ENCODE data around the gene EIF3A. TPM values are rescaled to one million over a fixed set of nuclear protein-coding genes. Genes with fewer than 3 reads are reported as not detected.
A peak's percentile ranks its signal among the peaks of the same experiment; 100 is the strongest.

Gene EIF3A
- total RNA-seq, 1 donor from 2014 or later = 146 TPM

GRCh38 chr10:119049361-119049760 is 31.3 kb downstream of the EIF3A start:
- H3K4me2 ChIP-seq (ENCODE audit: low read length) = no peak overlapping the region
- H3K27me3 Mint-ChIP-seq (ENCODE audit: low read depth, unreplicated experiment) = no peaks in the 10 kb centered on the region
- H4K20me1 ChIP-seq (ENCODE audit: insufficient read depth, low read length) = peaks cover 99% of the 10 kb centered on the region
- H3K27ac Mint-ChIP-seq (ENCODE audit: unreplicated experiment) = no peak overlapping the region
- no peaks in the 10 kb centered on the region for H3K9me3 ChIP-seq (ENCODE audit: insufficient read depth, low read depth, low read length)
- no peak for TF ChIP-seq EZH2 (IDR thresholded peaks at IDR 0.05; ENCODE audit: insufficient read depth, low read length)
- TF ChIP-seq CTCF (IDR thresholded peaks at IDR 0.05; ENCODE audit: insufficient read depth, low read depth, low read length) = no peak
- no peak overlapping the region for H3K4me3 ChIP-seq (ENCODE audit: insufficient read depth, low read depth, low read length)
- no peaks in the 10 kb centered on the region for H3K9me3 Mint-ChIP-seq (ENCODE audit: unreplicated experiment)
- H3K4me1 Mint-ChIP-seq (ENCODE audit: low read depth, unreplicated experiment) = peaks cover 3% of the 10 kb centered on the region
- no peaks in the 10 kb centered on the region for H3K27me3 ChIP-seq (ENCODE audit: insufficient read depth, low read length)
- peaks cover 80% of the 10 kb centered on the region for H3K36me3 ChIP-seq (ENCODE audit: insufficient read depth, low read length)
- H2AFZ ChIP-seq (ENCODE audit: low read depth, low read length) = no peak overlapping the region
- FAIRE-seq (no peak), DNase-seq (ENCODE audit: low read depth) (no peak)
- H3K27ac ChIP-seq (ENCODE audit: low read depth, low read length) = no peak overlapping the region
- H3K4me3 Mint-ChIP-seq (ENCODE audit: unreplicated experiment) = no peak overlapping the region
- H3K9ac ChIP-seq (ENCODE audit: low read length) = no peak overlapping the region
- peaks cover 33% of the 10 kb centered on the region for H3K36me3 Mint-ChIP-seq (ENCODE audit: low read depth, unreplicated experiment)
- peaks cover 97% of the 10 kb centered on the region for H3K79me2 ChIP-seq (ENCODE audit: insufficient read depth, low read length)
- H3K4me1 ChIP-seq (ENCODE audit: insufficient read depth, low read length) = no peaks in the 10 kb centered on the region

- H3K9ac ChIP-seq (ENCODE audit: low read length) = no peak overlapping the region
- H4K20me1 ChIP-seq (ENCODE audit: insufficient read depth, low read length) = peaks cover 96% of the 10 kb centered on the region
- Mint-ChIP-seq H3K36me3 (ENCODE audit: low read depth, unreplicated experiment) (peaks cover 32% of the 10 kb centered on the region), H3K27me3 (ENCODE audit: low read depth, unreplicated experiment) (no peaks in the 10 kb centered on the region), H3K9me3 (ENCODE audit: unreplicated experiment) (no peaks in the 10 kb centered on the region), H3K4me1 (ENCODE audit: low read depth, unreplicated experiment) (peaks cover 3% of the 10 kb centered on the region), H3K4me3 (ENCODE audit: unreplicated experiment) (no peak overlapping the region), H3K27ac (ENCODE audit: unreplicated experiment) (peak overlapping the region; percentile 92)
- H3K4me3 ChIP-seq (ENCODE audit: insufficient read depth, low read depth, low read length) = no peak overlapping the region
- H2AFZ ChIP-seq (ENCODE audit: low read depth, low read length) = no peak overlapping the region
- H3K9me3 ChIP-seq (ENCODE audit: insufficient read depth, low read depth, low read length) = no peaks in the 10 kb centered on the region
- no peak overlapping the region for H3K4me2 ChIP-seq (ENCODE audit: low read length)
- no peak for DNase-seq (ENCODE audit: low read depth)
- no peaks in the 10 kb centered on the region for H3K4me1 ChIP-seq (ENCODE audit: insufficient read depth, low read length)
- H3K27me3 ChIP-seq (ENCODE audit: insufficient read depth, low read length) = no peaks in the 10 kb centered on the region
- FAIRE-seq = no peak
- H3K36me3 ChIP-seq (ENCODE audit: insufficient read depth, low read length) = peaks cover 73% of the 10 kb centered on the region
- TF ChIP-seq EZH2 (IDR thresholded peaks at IDR 0.05; ENCODE audit: insufficient read depth, low read length) = no peak
- TF ChIP-seq CTCF (IDR thresholded peaks at IDR 0.05; ENCODE audit: insufficient read depth, low read depth, low read length) = no peak
- no peak overlapping the region for H3K27ac ChIP-seq (ENCODE audit: low read depth, low read length)
- H3K79me2 ChIP-seq (ENCODE audit: insufficient read depth, low read length) = peaks cover 95% of the 10 kb centered on the region
These were observed 35.1 kb downstream of the EIF3A start for GRCh38 chr10:119045561-119045960.

GRCh38 chr10:119042169-119042568 is 38.4 kb downstream of the EIF3A start:
- Histone ChIP-seq H3K9ac (ENCODE audit: low read length) (no peak overlapping the region), H3K36me3 (ENCODE audit: insufficient read depth, low read length) (peaks cover 68% of the 10 kb centered on the region), H3K4me3 (ENCODE audit: insufficient read depth, low read depth, low read length) (no peak overlapping the region), H3K27ac (ENCODE audit: low read depth, low read length) (no peak overlapping the region), H3K27me3 (ENCODE audit: insufficient read depth, low read length) (no peaks in the 10 kb centered on the region), H3K4me1 (ENCODE audit: insufficient read depth, low read length) (no peaks in the 10 kb centered on the region), H3K9me3 (ENCODE audit: insufficient read depth, low read depth, low read length) (no peaks in the 10 kb centered on the region), H3K4me2 (ENCODE audit: low read length) (no peak overlapping the region), H4K20me1 (ENCODE audit: insufficient read depth, low read length) (peaks cover 93% of the 10 kb centered on the region), H3K79me2 (ENCODE audit: insufficient read depth, low read length) (peaks cover 93% of the 10 kb centered on the region), H2AFZ (ENCODE audit: low read depth, low read length) (no peak overlapping the region)
- Mint-ChIP-seq H3K36me3 (ENCODE audit: low read depth, unreplicated experiment) (peaks cover 34% of the 10 kb centered on the region), H3K4me3 (ENCODE audit: unreplicated experiment) (no peak overlapping the region), H3K27me3 (ENCODE audit: low read depth, unreplicated experiment) (no peaks in the 10 kb centered on the region), H3K9me3 (ENCODE audit: unreplicated experiment) (no peaks in the 10 kb centered on the region), H3K4me1 (ENCODE audit: low read depth, unreplicated experiment) (peaks cover 1% of the 10 kb centered on the region), H3K27ac (ENCODE audit: unreplicated experiment) (no peak overlapping the region)
- FAIRE-seq (no peak), DNase-seq (ENCODE audit: low read depth) (no peak)
- TF ChIP-seq EZH2 (IDR thresholded peaks at IDR 0.05; ENCODE audit: insufficient read depth, low read length) (no peak), CTCF (IDR thresholded peaks at IDR 0.05; ENCODE audit: insufficient read depth, low read depth, low read length) (no peak)

Data from astrocyte (in vitro differentiated cells and primary cell).